ENCODE data around the gene ADGRB2. TPM values are rescaled to one million over a fixed set of nuclear protein-coding genes. Genes with fewer than 3 reads are reported as not detected.

The ADGRB2 gene
- total RNA-seq, 2 donors from 2014 or later: 14.4 to 19.1 TPM

Small RNA genes within 50 kb of the gene (microRNA-seq; reads per million reads assigned to microRNA genes)
- gene MIR4254 (ENCODE audit: borderline number of aligned reads in 2 of 2, borderline replicate concordance in 1 of 2): 0 reads per million in 2 donors

Other genes starting within 250 kb of the ADGRB2 start
- 100 to 1,000 TPM; 211 to 264 TPM for gene TINAGL1, start 187.8 kb downstream of the ADGRB2 start, total RNA-seq
- gene HCRTR1, start 146.7 kb downstream of the ADGRB2 start, total RNA-seq: under 1 TPM in 1 of 2 donors, not detected in 1; 0.43 TPM
- gene PEF1, start 119.5 kb downstream of the ADGRB2 start, total RNA-seq: 10 to 100 TPM; 42.9 to 66.8 TPM
- 10 to 100 TPM; 31.2 to 34.4 TPM for gene COL16A1, start 60.3 kb downstream of the ADGRB2 start, total RNA-seq
- under 1 TPM in 1 of 2 donors, not detected in 1; 0.43 TPM for gene SPOCD1, start 51.7 kb upstream of the ADGRB2 start, total RNA-seq
- 100 to 1,000 TPM; 261 to 319 TPM for gene PTP4A2, start 174.0 kb upstream of the ADGRB2 start, total RNA-seq
- 10 to 100 TPM; 44.5 to 47.2 TPM for gene KHDRBS1, start 249.5 kb upstream of the ADGRB2 start, total RNA-seq